Loucy (cell line): ENCODE results near the gene RXRA.

ENCODE experiments used
- CTCF ChIP-seq: fragments of 200-600 bp; sonication (generic); conservative IDR thresholded peaks from 2 replicates; pipeline ENCODE4 v1.5.1; 2014; ENCODE audit warnings: mild to moderate bottlenecking, antibody characterized with exemption, low read length
- EZH2phosphoT487 ChIP-seq: fragments of 200-600 bp; IDR thresholded peaks from 2 replicates; pipeline ENCODE4 v1.6.1; 2018; ENCODE audit warnings: antibody characterized with exemption, mild to moderate bottlenecking, moderate library complexity, borderline replicate concordance

GRCh38 chr9:134476272-134476941, 150.2 kb downstream of the RXRA start:
- TF ChIP-seq CTCF (no peak), EZH2phosphoT487 (no peak)
